Body of pancreas (tissue), 4 donors: ENCODE results near the gene GNG14.

Experiments used
- POLR2A ChIP-seq, 3 donors: fragments of 450-650 bp; IDR thresholded peaks; one replicate each; pipeline ENCODE4 v1.6.1; 2016; ENCODE audit warnings: antibody characterized with exemption in 3 of 3, mild to moderate bottlenecking in 2 of 3
- TF ChIP-seq, protein P1 (sequence below), 7 experiments: fragments of 450-650 bp in 4 of 7; fragments of 200-600 bp in 3 of 7; sonication (generic) in 3 of 7; IDR thresholded peaks; one replicate each; pipeline ENCODE4 v1.5.1; 2016 to 2019; ENCODE audit warnings: antibody characterized with exemption in 7 of 7

DNA sequence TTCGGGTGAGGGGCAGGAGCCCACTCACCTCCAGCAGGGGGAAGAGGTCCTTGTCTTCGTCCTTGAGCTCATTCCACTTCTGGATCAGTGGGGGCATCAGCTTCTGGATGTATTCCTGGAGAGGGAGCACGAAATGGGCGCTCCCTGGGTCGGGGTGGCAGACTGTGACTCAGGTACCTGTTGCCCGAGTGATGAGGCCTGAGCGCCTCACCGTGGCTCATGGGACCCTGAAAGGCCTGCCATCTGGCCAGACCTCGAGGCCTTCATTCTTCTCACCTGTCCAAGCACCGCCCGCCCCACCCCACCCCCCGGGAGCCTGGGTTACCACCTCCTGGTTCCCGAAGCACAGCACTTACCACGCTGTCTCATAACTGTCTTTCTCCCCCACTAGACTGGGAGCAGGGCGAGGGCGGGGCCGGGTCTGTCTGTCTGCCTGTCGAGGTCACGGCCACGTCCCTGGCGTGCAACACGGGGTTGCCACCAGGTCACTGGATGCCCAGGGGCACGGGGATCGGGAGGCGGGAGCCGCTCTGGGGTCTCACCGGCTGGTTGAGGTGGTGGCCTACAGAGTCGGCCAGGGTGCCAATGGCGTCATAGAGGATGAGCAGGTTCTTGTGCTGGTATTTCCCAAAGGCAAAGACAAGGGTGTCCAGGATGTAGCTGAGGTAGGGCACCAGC, 18.0 kb downstream of the GNG14 start:
- TF ChIP-seq, protein P1, sequence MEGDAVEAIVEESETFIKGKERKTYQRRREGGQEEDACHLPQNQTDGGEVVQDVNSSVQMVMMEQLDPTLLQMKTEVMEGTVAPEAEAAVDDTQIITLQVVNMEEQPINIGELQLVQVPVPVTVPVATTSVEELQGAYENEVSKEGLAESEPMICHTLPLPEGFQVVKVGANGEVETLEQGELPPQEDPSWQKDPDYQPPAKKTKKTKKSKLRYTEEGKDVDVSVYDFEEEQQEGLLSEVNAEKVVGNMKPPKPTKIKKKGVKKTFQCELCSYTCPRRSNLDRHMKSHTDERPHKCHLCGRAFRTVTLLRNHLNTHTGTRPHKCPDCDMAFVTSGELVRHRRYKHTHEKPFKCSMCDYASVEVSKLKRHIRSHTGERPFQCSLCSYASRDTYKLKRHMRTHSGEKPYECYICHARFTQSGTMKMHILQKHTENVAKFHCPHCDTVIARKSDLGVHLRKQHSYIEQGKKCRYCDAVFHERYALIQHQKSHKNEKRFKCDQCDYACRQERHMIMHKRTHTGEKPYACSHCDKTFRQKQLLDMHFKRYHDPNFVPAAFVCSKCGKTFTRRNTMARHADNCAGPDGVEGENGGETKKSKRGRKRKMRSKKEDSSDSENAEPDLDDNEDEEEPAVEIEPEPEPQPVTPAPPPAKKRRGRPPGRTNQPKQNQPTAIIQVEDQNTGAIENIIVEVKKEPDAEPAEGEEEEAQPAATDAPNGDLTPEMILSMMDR (IDR thresholded peaks at IDR 0.05): no peak
- no peak for TF ChIP-seq POLR2A (IDR thresholded peaks at IDR 0.05)
